Measurements from ENCODE around the gene IPMK.

IPMK gene

DNA sequence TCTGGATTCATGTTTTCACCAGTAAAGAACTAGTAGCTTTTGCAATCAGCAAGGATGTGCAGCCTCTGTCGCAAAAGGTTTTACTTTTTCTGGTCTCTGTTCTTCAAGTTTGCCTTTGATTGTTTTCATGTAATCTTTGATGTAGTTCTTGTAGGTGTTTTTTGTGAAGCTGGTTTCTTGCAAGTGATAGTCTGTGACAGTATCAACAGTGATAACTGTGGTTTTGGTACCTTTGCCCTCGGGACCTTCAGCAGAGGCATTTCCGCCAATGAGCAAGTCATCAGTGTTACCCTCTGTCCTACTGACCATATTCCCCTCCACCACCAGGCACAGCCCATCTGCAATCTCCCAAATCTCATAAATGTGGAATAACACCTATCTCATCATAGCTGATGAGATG is 55.1 kb downstream of the IPMK start:
- no peak for ATAC-seq
- no peak for TF ChIP-seq RARB (CRISPR knock-in tag; IDR thresholded peaks at IDR 0.05)
- no peak for TF ChIP-seq ARNTL (CRISPR knock-in tag; IDR thresholded peaks at IDR 0.05; ENCODE audit: borderline replicate concordance, low read depth)
- no peak for TF ChIP-seq BACH2 (CRISPR knock-in tag; IDR thresholded peaks at IDR 0.05; ENCODE audit: borderline replicate concordance)
- no peak for TF ChIP-seq ISL1 (CRISPR knock-in tag; IDR thresholded peaks at IDR 0.05)
- no peak for TF ChIP-seq CSRNP3 (CRISPR knock-in tag; IDR thresholded peaks at IDR 0.05)
- no peak for TF ChIP-seq ZC3H10 (CRISPR knock-in tag; IDR thresholded peaks at IDR 0.05)
- no peak for TF ChIP-seq ZNF565 (CRISPR knock-in tag; conservative IDR thresholded peaks at IDR 0.05; ENCODE audit: low read depth)
- no peak for TF ChIP-seq PATZ1 (CRISPR knock-in tag; IDR thresholded peaks at IDR 0.05; ENCODE audit: borderline replicate concordance)
- TF ChIP-seq PPARA (CRISPR knock-in tag; IDR thresholded peaks at IDR 0.05; ENCODE audit: borderline replicate concordance), result no peak
- TF ChIP-seq TOX (CRISPR knock-in tag; IDR thresholded peaks at IDR 0.05; ENCODE audit: borderline replicate concordance), result no peak

GRCh38 chr10:58210160-58210559 is 57.5 kb downstream of the IPMK start:
- TF ChIP-seq SNAI2 (CRISPR knock-in tag; IDR thresholded peaks at IDR 0.05), result no peak
- TF ChIP-seq OSR1 (CRISPR knock-in tag; IDR thresholded peaks at IDR 0.05), result no peak
- TF ChIP-seq CSDC2 (CRISPR knock-in tag; IDR thresholded peaks at IDR 0.05), result no peak
- no peak for TF ChIP-seq PPARA (CRISPR knock-in tag; IDR thresholded peaks at IDR 0.05; ENCODE audit: borderline replicate concordance)
- TF ChIP-seq TOX (CRISPR knock-in tag; IDR thresholded peaks at IDR 0.05; ENCODE audit: borderline replicate concordance), result no peak
- no peak for ATAC-seq

- TF ChIP-seq ZNF8 (CRISPR knock-in tag; IDR thresholded peaks at IDR 0.05) (no peak), ZFP30 (CRISPR knock-in tag; IDR thresholded peaks at IDR 0.05) (no peak), CSRNP3 (CRISPR knock-in tag; IDR thresholded peaks at IDR 0.05) (no peak), ZNF70 (CRISPR knock-in tag; IDR thresholded peaks at IDR 0.05) (no peak), TOX (CRISPR knock-in tag; IDR thresholded peaks at IDR 0.05; ENCODE audit: borderline replicate concordance) (no peak), ZNF565 (CRISPR knock-in tag; conservative IDR thresholded peaks at IDR 0.05; ENCODE audit: low read depth) (no peak), TSHZ2 (CRISPR knock-in tag; IDR thresholded peaks at IDR 0.05) (no peak), RARB (CRISPR knock-in tag; IDR thresholded peaks at IDR 0.05) (no peak), PATZ1 (CRISPR knock-in tag; IDR thresholded peaks at IDR 0.05; ENCODE audit: borderline replicate concordance) (no peak), PPARA (CRISPR knock-in tag; IDR thresholded peaks at IDR 0.05; ENCODE audit: borderline replicate concordance) (no peak)
- no peak for ATAC-seq
These were observed 58.0 kb downstream of the IPMK start for GRCh38 chr10:58209669-58210068.

DNA sequence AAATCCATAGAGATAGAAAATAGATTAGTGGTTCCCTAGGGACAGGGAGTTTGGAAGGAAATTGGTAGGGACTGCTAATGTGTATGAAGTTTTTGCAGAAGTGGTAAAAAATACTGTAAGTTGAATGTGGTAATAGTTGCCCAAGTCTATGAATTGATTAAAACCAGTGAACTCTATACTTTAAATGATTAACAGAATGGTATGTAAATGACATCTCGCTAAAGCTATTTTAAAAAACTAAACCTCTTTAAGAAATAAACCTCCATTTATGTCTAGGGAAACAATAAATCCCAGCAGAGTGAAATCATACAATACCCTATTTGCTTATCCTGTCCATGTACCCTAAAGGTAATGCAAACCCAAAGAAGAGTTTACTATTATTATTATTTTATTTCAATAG is 61.4 kb downstream of the IPMK start:
- ATAC-seq, result no peak
- TF ChIP-seq ZC3H10 (CRISPR knock-in tag; IDR thresholded peaks at IDR 0.05) (no peak), ARNTL (CRISPR knock-in tag; IDR thresholded peaks at IDR 0.05; ENCODE audit: borderline replicate concordance, low read depth) (no peak), ISL1 (CRISPR knock-in tag; IDR thresholded peaks at IDR 0.05) (no peak), CSRNP3 (CRISPR knock-in tag; IDR thresholded peaks at IDR 0.05) (no peak), ZNF70 (CRISPR knock-in tag; IDR thresholded peaks at IDR 0.05) (no peak), ZNF8 (CRISPR knock-in tag; IDR thresholded peaks at IDR 0.05) (no peak), PPARA (CRISPR knock-in tag; IDR thresholded peaks at IDR 0.05; ENCODE audit: borderline replicate concordance) (no peak), POU6F1 (CRISPR knock-in tag; IDR thresholded peaks at IDR 0.05; ENCODE audit: borderline replicate concordance, low read depth) (no peak), RARB (CRISPR knock-in tag; IDR thresholded peaks at IDR 0.05) (no peak), ZFP3 (CRISPR knock-in tag; IDR thresholded peaks at IDR 0.05) (no peak), CREB5 (CRISPR knock-in tag; IDR thresholded peaks at IDR 0.05; ENCODE audit: low read depth) (no peak), ZFP30 (CRISPR knock-in tag; IDR thresholded peaks at IDR 0.05) (no peak)
